ENCODE data around the gene FBXO36. TPM values are rescaled to one million over a fixed set of nuclear protein-coding genes. Genes with fewer than 3 reads are reported as not detected.

The FBXO36 gene
- total and polyA plus RNA-seq, 2 of the 4 experiments (the other 2 are of a cell fraction), result 1.3 to 2.2 TPM

DNA sequence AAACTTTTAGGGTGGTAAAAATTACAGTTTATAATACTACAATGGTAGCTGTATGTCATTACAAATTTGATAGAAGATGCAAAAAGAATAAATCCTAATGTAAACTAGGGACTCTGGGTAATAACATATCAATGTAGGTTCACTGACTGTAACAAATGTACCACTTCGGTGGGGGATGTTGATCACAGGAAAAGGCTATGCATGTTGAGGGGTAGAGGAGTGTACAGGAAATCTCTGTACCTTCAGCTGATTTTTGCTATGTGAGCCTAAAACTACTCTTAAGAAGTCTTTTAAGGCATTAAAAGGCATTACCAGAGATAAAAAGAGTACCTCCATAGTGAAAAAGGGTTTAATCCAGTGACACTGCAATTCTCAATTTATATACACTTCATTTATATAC, 25.4 kb upstream of the FBXO36 start:
- Histone ChIP-seq H3K4ac (ENCODE audit: low read depth, low read length) (no peak overlapping the region), H2AK5ac (ENCODE audit: low read depth, low read length) (no peak overlapping the region), H2BK120ac (ENCODE audit: low read depth, low read length) (no peak overlapping the region), H3K36me3 (ENCODE audit: control insufficient read depth, insufficient read depth, low read length) (peaks cover 9% of the 10 kb centered on the region), H3K4me3 (ENCODE audit: insufficient read depth, low read depth, low read length) (no peak overlapping the region), H2AFZ (replicated peaks; ENCODE audit: low read length, poor library complexity) (no peak overlapping the region), H4K5ac (ENCODE audit: low read depth, low read length) (no peak overlapping the region), H2AK9ac (replicated peaks; ENCODE audit: low read depth, low read length, poor library complexity) (no peak overlapping the region), H3K4me2 (ENCODE audit: low read depth, low read length) (no peak overlapping the region), H4K91ac (ENCODE audit: insufficient read depth, low read depth, low read length) (no peak overlapping the region), H3K79me1 (ENCODE audit: low read depth in 1 of 2, low read length in 2 of 2) (peaks cover 0 to 62% of the 10 kb centered on the region in 2 experiments; a peak in 3 of 4 replicates), H4K8ac (ENCODE audit: low read depth in 2 of 2, low read length in 2 of 2) (no peak overlapping the region), H3K56ac (ENCODE audit: extremely low read depth, insufficient read depth, low read length) (no peak overlapping the region), H3K27ac (ENCODE audit: insufficient read depth, low read length) (no peak overlapping the region), H3K9ac (ENCODE audit: low read depth, low read length) (no peak overlapping the region), H2BK20ac (ENCODE audit: low read depth, low read length) (no peak overlapping the region), H3K23ac (ENCODE audit: low read depth, low read length) (no peak overlapping the region), H3K4me1 (ENCODE audit: control insufficient read depth, insufficient read depth, low read length) (no peaks in the 10 kb centered on the region; the same call in 1 of the 2 replicates), H3K9me3 (ENCODE audit: control insufficient read depth, insufficient read depth, low read length) (no peaks in the 10 kb centered on the region), H3K18ac (ENCODE audit: low read depth, low read length) (no peak overlapping the region), H4K20me1 (ENCODE audit: insufficient read depth, low read length) (peaks cover 82% of the 10 kb centered on the region), H3K9me1 (ENCODE audit: insufficient read depth, low read length) (peaks cover 6% of the 10 kb centered on the region), H3K14ac (replicated peaks; ENCODE audit: low read depth, low read length) (no peak overlapping the region), H2BK15ac (ENCODE audit: low read depth, low read length) (no peak overlapping the region), H3K27me3 (ENCODE audit: control insufficient read depth, insufficient read depth, low read length) (no peaks in the 10 kb centered on the region), H2BK5ac (ENCODE audit: low read depth, low read length, poor library complexity, severe bottlenecking) (no peak overlapping the region)
- ChIA-PET POLR2A (ENCODE audit: unreplicated experiment) (no interaction called here), CTCF (interaction anchor here (0.6 kb wide), 1 partner anchor 766 kb away, joined by 5 read pairs; no protein-coding TSS in a partner anchor)
- BruUV-seq (replicated peaks), result no TSS peak
- in situ Hi-C loops (cut with MboI; ENCODE audit: low sequenced_read_pairs), result no loop called here
- intact Hi-C loops (cut with micrococcal nuclease), result no loop called here
- no peak for TF ChIP-seq MAZ (IDR thresholded peaks at IDR 0.05; ENCODE audit: borderline replicate concordance, low read depth, low read length)
- TF ChIP-seq CHD1 (IDR thresholded peaks at IDR 0.05; ENCODE audit: low read depth, low read length), result no peak
- no peak for TF ChIP-seq NFE2L2 (IDR thresholded peaks at IDR 0.05; ENCODE audit: low read depth, low read length)
- TF ChIP-seq RCOR1 (IDR thresholded peaks at IDR 0.05; ENCODE audit: insufficient replicate concordance, low read length), result no peak
- no peak for TF ChIP-seq SMC3 (IDR thresholded peaks at IDR 0.05; ENCODE audit: low read depth, low read length)
- no peak for TF ChIP-seq RFX5 (IDR thresholded peaks at IDR 0.05; ENCODE audit: low read depth, low read length)
- no peak for TF ChIP-seq BHLHE40 (IDR thresholded peaks at IDR 0.05; ENCODE audit: low read depth, low read length)
- DNase-seq (no peak), ATAC-seq (ENCODE audit: low read depth) (no peak)
- WGBS, 2 experiments (ENCODE audit: extremely low coverage in 2 of 2, insufficient read length in 1 of 2), result no CpG with 5 or more reads among the region's 1 CpG
- dilution Hi-C loops (cut with HindIII; ENCODE audit: low sequenced_read_pairs, unreplicated experiment), result no loop called here

Measured in IMR-90 (cell line).